Neural cell (in vitro differentiated cells): ENCODE results near the gene OAT. TPM values are rescaled to one million over a fixed set of nuclear protein-coding genes. Genes with fewer than 3 reads are reported as not detected.

ENCODE experiments used
- H2AFZ ChIP-seq: fragments of 200-600, 300-800 bp; sonication (generic), shearing (Covaris generic); 2 replicates; pipeline ENCODE4 v1.6.0; 2014; ENCODE audit warnings: low read depth, mild to moderate bottlenecking, antibody characterized with exemption, low read length, moderate library complexity
- H3F3A ChIP-seq: fragments of 200-600 bp; shearing (Covaris generic); 2 replicates; pipeline ENCODE4 v1.6.1; 2016; ENCODE audit warnings: mild to moderate bottlenecking, moderate library complexity, mixed read lengths, antibody characterized with exemption, low read length; ENCODE audit not compliant: insufficient read depth, poor library complexity, severe bottlenecking
- H3K27ac ChIP-seq: fragments of 200-600, 300-800 bp; sonication (generic), shearing (Covaris generic); 2 replicates; pipeline ENCODE4 v1.5.1; 2014; ENCODE audit warnings: mild to moderate bottlenecking, low read length, moderate library complexity
- H3K27me3 ChIP-seq: fragments of 300-800, 200-600 bp; sonication (generic), shearing (Covaris generic); 2 replicates; pipeline ENCODE4 v1.6.0; 2014; ENCODE audit warnings: mild to moderate bottlenecking, low read depth, low read length, moderate library complexity; ENCODE audit not compliant: insufficient read depth
- H3K36me3 ChIP-seq: fragments of 300-800, 200-600 bp; sonication (generic), shearing (Covaris generic); 2 replicates; pipeline ENCODE4 v1.5.1; 2014; ENCODE audit warnings: mild to moderate bottlenecking, antibody characterized with exemption, low read length, moderate library complexity; ENCODE audit not compliant: insufficient read depth
- H3K4me2 ChIP-seq: fragments of 300-800, 200-600 bp; sonication (generic), shearing (Covaris generic); 2 replicates; pipeline ENCODE4 v1.6.0; 2014; ENCODE audit warnings: mild to moderate bottlenecking, low read length
- H3K4me3 ChIP-seq: fragments of 300-800, 200-600 bp; sonication (generic), shearing (Covaris generic); 2 replicates; pipeline ENCODE4 v1.5.1; 2014; ENCODE audit warnings: mild to moderate bottlenecking, low read length, moderate library complexity
- H3K79me2 ChIP-seq: fragments of 200-600 bp; shearing (Covaris generic); replicated peaks from 2 replicates; pipeline ENCODE4 v1.6.0; 2014; ENCODE audit warnings: mild to moderate bottlenecking, low read length, moderate library complexity; ENCODE audit not compliant: insufficient read depth
- H3K9ac ChIP-seq: fragments of 300-800, 200-600 bp; sonication (generic), shearing (Covaris generic); 2 replicates; pipeline ENCODE4 v1.6.1; 2016; ENCODE audit warnings: mild to moderate bottlenecking, low read length, mixed read lengths
- H3K9me2 ChIP-seq: fragments of 200-600 bp; shearing (Covaris generic); 2 replicates; pipeline ENCODE4 v1.6.1; 2016; ENCODE audit warnings: mild to moderate bottlenecking, low read length, mixed read lengths; ENCODE audit not compliant: insufficient read depth
- H3K9me3 ChIP-seq: fragments of 200-600, 300-800 bp; sonication (generic), shearing (Covaris generic); 2 replicates; pipeline ENCODE4 v1.6.1; 2016; ENCODE audit warnings: mild to moderate bottlenecking, mixed run types, low read length, moderate library complexity, mixed read lengths
- H4K20me1 ChIP-seq: fragments of 200-600 bp; shearing (Covaris generic); 2 replicates; pipeline ENCODE4 v1.6.1; 2016; ENCODE audit warnings: mild to moderate bottlenecking, mixed run types; ENCODE audit not compliant: insufficient read depth
- CTCF ChIP-seq: fragments of 450-650 bp; IDR thresholded peaks from 2 replicates; pipeline ENCODE4 v1.5.1; 2014; ENCODE audit warnings: antibody characterized with exemption, mild to moderate bottlenecking, moderate library complexity; ENCODE audit not compliant: poor library complexity, severe bottlenecking
- EP300 ChIP-seq: fragments of 450-650 bp; conservative IDR thresholded peaks from 2 replicates; pipeline ENCODE4 v1.6.1; 2014; ENCODE audit warnings: antibody characterized with exemption, mild to moderate bottlenecking, moderate library complexity; ENCODE audit not compliant: poor library complexity, severe bottlenecking
- EZH2 ChIP-seq: fragments of 200-600, 300-800 bp; shearing (Covaris generic), sonication (generic); IDR thresholded peaks from 2 replicates; pipeline ENCODE4 v1.6.1; 2014; ENCODE audit warnings: antibody characterized with exemption, low read length, borderline replicate concordance, mild to moderate bottlenecking; ENCODE audit not compliant: insufficient read depth, poor library complexity, severe bottlenecking
- MXI1 ChIP-seq: fragments of 450-650 bp; conservative IDR thresholded peaks from 2 replicates; pipeline ENCODE4 v1.6.1; 2014; ENCODE audit warnings: antibody characterized with exemption, mild to moderate bottlenecking; ENCODE audit not compliant: poor library complexity, severe bottlenecking
- POLR2AphosphoS5 ChIP-seq: IDR thresholded peaks from 2 replicates; pipeline ENCODE4 v1.6.1; 2012
- RAD21 ChIP-seq: fragments of 450-650 bp; conservative IDR thresholded peaks from 2 replicates; pipeline ENCODE4 v1.6.1; 2014; ENCODE audit warnings: antibody characterized with exemption, mild to moderate bottlenecking, moderate library complexity
- REST ChIP-seq: IDR thresholded peaks from 2 replicates; pipeline ENCODE4 v1.6.1; 2012; ENCODE audit warnings: borderline replicate concordance
- SMC3 ChIP-seq: fragments of 450-650 bp; conservative IDR thresholded peaks from 2 replicates; pipeline ENCODE4 v1.6.1; 2014; ENCODE audit warnings: antibody characterized with exemption, mild to moderate bottlenecking, moderate library complexity; ENCODE audit not compliant: poor library complexity
- TAF1 ChIP-seq: IDR thresholded peaks from 2 replicates; pipeline ENCODE4 v1.6.1; 2012; ENCODE audit warnings: low read depth
- polyA plus RNA-seq: library from polyadenylated mRNA; depleted of rRNA; stranded (reverse); fragments of >200 nt; gene quantifications from 2 replicates; pipeline ENCODE4 v1.2.3, GENCODE V29; 2014

OAT gene
- polyA plus RNA-seq, 1 donor from 2014 or later, result 132 TPM

GRCh38 chr10:124347956-124348355, 70.8 kb downstream of the OAT start:
- Histone ChIP-seq H3K27ac (no peak overlapping the region), H3K9ac (no peak overlapping the region), H3K4me2 (no peak overlapping the region), H3K4me3 (no peak overlapping the region), H3K9me3 (no peaks in the 10 kb centered on the region), H3K9me2 (no peaks in the 10 kb centered on the region), H4K20me1 (no peaks in the 10 kb centered on the region), H2AFZ (no peak overlapping the region), H3K36me3 (no peaks in the 10 kb centered on the region), H3K27me3 (no peaks in the 10 kb centered on the region), H3F3A (no peaks in the 10 kb centered on the region), H3K79me2 (no peaks in the 10 kb centered on the region)
- no peak for TF ChIP-seq SMC3
- no peak for TF ChIP-seq EZH2
- TF ChIP-seq EP300, result no peak
- TF ChIP-seq REST, result no peak
- no peak for TF ChIP-seq MXI1
- TF ChIP-seq TAF1, result no peak
- TF ChIP-seq POLR2AphosphoS5, result no peak
- TF ChIP-seq CTCF, result no peak
- TF ChIP-seq RAD21, result no peak

Other genes starting within 250 kb of the OAT start
- gene NKX1-2, start 31.1 kb upstream of the OAT start, polyA plus RNA-seq, result 0.16 and 0.19 TPM in 2 replicates
- 16.0 and 24.7 TPM in 2 replicates for gene LHPP, start 42.9 kb upstream of the OAT start, polyA plus RNA-seq